Neuron (in vitro differentiated cells): ENCODE results near the gene CHAC2.

ENCODE experiments used
- H2AFZ ChIP-seq: one replicate; pipeline ENCODE4 v1.6.1; 2013; ENCODE audit warnings: low read depth, mild to moderate bottlenecking, inconsistent platforms, low read length, moderate library complexity
- H3K27me3 ChIP-seq: one replicate; pipeline ENCODE4 v1.6.1; 2013; ENCODE audit warnings: low read length; ENCODE audit not compliant: insufficient read depth
- H3K36me3 ChIP-seq: one replicate; pipeline ENCODE4 v1.6.1; 2013; ENCODE audit warnings: low read length; ENCODE audit not compliant: insufficient read depth
- H3K4me1 ChIP-seq: one replicate; pipeline ENCODE4 v1.6.1; 2013; ENCODE audit warnings: low read length; ENCODE audit not compliant: insufficient read depth
- H3K4me3 ChIP-seq: 2 replicates; pipeline ENCODE4 v1.5.1; 2013; ENCODE audit warnings: mild to moderate bottlenecking, low read length, moderate library complexity
- H3K9me3 ChIP-seq: one replicate; pipeline ENCODE4 v1.6.1; 2013; ENCODE audit warnings: low read length

The CHAC2 gene

DNA sequence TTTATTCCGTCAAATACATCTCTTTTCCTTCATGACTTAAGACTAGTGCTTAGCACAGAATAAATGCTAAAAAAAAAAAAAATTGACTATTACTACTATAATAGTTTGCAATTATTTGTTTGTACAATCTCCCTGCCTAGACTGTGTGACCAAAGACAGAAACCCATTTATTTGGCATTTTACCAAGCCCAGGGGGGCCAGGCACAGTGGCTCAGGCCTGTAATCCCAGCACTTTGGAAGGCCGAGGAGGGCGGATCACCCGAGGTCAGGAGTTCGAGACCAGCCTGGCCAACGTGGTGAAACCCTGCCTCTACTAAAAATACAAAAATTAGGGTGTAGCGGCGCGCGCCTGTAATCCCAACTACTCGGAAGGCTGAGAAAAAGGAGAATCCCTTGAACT lies 17.8 kb downstream of the CHAC2 start:
- H3K4me3 ChIP-seq: peak overlapping the region; percentile 90
- no peaks in the 10 kb centered on the region for H3K27me3 ChIP-seq
- no peaks in the 10 kb centered on the region for H3K9me3 ChIP-seq
- H3K4me1 ChIP-seq: peaks cover 26% of the 10 kb centered on the region
- H2AFZ ChIP-seq: no peak overlapping the region
- H3K36me3 ChIP-seq: peaks cover 11% of the 10 kb centered on the region

DNA sequence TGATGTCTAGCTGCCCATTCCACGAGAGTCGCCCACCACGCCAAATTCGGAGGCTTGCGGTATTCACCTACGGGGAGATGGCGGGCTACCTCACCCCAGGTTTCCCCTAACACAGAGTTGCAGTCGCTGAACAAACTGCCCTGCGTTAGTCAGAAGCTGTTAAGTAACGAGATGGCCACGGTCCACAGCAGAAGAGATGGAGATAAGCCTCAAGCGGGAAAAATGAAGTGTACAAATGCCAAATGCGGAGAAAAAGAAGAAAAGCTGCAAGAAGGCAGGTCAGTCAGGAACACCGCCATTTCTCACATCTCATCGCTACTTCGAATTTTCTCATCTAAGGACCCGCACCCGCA lies 18.7 kb downstream of the CHAC2 start:
- H3K27me3 ChIP-seq: no peaks in the 10 kb centered on the region
- peaks cover 26% of the 10 kb centered on the region for H3K4me1 ChIP-seq
- no peaks in the 10 kb centered on the region for H3K9me3 ChIP-seq
- H3K36me3 ChIP-seq: peaks cover 8% of the 10 kb centered on the region
- H3K4me3 ChIP-seq: peak overlapping the region; percentile 90
- H2AFZ ChIP-seq: peak overlapping the region; percentile 72

DNA sequence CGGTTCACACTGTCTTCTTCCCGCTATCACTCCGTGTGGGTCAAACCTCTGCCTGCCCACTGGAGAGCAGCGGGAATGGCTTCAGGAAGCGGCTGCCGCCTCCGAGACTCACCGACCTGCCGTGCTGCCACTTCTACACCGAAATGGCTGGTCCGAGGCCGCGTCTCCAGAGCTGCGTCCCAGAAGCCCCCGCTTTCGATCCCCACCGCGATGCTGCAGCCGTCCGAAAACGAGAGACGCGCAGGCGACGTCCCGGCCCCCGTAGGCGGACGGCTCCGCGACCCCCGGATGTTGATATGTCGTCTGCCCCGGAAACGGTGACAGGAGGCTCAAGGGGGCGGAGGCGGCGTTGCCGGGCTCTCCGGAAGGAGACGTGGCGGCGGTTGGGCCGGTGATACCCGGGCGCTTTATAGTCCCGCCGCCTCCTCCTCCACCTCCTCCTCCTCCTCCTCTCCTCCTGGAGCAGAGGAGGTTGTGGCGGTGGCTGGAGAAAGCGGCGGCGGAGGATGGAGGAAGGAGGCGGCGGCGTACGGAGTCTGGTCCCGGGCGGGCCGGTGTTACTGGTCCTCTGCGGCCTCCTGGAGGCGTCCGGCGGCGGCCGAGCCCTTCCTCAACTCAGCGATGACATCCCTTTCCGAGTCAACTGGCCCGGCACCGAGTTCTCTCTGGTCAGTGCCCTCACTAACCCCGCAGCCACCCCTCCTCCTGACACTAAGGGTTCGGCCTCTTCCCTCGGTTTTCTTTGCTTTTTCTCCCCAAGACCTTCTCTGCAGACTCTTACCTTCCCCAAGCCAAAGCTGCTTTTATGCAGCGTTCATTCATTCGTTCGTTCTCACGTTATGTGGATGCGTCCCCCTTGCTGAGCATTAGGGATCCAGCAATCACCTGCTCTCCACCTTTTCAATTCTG lies 19.4 kb downstream of the CHAC2 start, which contains the start of the genes ASB3 and ERLEC1:
ASB3 (minus strand) TSS at position 249 of the 909 bp plus-strand sequence. CDS start 21,381 bp downstream, outside the sequence.
ERLEC1 (plus strand) TSS at position 340 of the 909 bp plus-strand sequence; CDS start at position 507, 167 bp downstream.
- Histone ChIP-seq H3K27me3 (no peaks in the 10 kb centered on the region), H3K36me3 (peaks cover 3% of the 10 kb centered on the region), H3K4me1 (peaks cover 26% of the 10 kb centered on the region), H3K4me3 (peak within 1 kb of the TSS; percentile 90), H2AFZ (peak within 1 kb of the TSS; percentile 72), H3K9me3 (no peaks in the 10 kb centered on the region)

DNA sequence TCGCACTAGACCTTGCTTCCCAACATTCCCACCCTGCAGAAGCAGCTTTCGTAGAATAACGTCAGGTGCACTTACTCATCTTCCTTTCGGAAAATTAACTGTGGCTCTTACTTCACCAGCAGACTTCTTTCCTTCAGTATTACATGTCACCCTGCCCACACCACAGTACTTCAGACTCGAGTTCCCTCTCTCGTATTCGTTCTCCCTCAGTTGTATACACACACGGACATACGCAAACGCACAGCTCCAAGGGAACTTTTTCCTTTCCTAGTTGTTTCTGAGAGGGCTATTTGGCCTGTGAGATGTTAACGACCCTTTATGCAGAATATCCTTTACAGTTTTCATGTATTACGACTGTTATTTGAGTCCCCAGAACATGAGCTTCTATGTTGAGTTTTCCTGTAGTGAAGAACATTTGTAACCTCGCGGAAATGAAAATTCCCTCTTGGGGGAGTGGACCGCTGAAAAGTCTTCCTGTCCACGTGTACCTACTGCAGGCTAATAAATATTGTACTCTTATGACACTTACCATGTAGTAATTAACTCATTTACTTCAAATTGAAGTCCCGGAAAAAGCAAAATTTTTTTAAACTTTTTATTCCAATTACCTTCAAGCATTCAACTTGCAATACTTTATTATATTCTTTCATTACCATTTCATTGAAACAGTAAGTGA lies 20.1 kb downstream of the CHAC2 start:
- Histone ChIP-seq H2AFZ (peak overlapping the region; percentile 72), H3K4me1 (peaks cover 26% of the 10 kb centered on the region), H3K27me3 (no peaks in the 10 kb centered on the region), H3K9me3 (no peaks in the 10 kb centered on the region), H3K36me3 (no peaks in the 10 kb centered on the region), H3K4me3 (peak overlapping the region; percentile 90)

DNA sequence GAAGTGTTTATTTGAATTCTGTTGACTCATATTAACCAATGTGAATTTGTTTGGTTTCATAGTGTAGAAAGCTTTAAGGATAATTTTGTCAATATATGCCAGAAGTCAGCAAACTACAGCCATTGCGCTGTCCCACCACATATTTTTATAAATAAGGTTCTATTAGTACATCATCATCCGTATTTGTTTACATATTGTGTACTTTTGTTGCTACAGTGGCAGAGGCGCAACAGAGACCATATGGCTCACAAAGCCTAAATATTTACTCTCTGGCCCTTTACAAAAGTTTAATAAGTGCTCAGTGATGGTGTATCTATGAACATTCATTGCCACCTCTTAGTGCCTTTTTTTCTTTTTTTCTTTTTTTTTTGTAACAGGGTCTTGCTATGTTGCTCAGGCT lies 25.7 kb downstream of the CHAC2 start:
- Histone ChIP-seq H2AFZ (no peak overlapping the region), H3K4me3 (no peak overlapping the region), H3K4me1 (peaks cover 1% of the 10 kb centered on the region), H3K9me3 (no peaks in the 10 kb centered on the region), H3K27me3 (no peaks in the 10 kb centered on the region), H3K36me3 (peaks cover 24% of the 10 kb centered on the region)

DNA sequence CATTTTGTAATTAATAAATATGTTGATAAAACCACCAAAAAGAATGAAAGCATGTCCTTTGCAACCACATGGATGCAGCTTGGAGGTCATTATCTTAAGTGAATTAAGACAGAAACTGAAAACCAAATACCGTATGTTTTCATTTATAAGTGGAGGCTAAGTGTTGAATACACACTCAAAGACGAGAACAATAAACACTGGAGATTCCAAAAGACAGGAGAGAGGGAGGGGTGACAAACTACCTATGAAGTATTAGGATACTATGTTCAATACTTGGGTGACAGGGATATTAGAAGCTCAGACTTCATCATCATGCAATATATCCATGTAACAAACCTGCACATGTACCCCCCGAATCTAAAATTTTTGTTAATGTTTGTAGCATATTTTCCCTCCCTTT lies 26.2 kb downstream of the CHAC2 start:
- H3K4me1 ChIP-seq: no peaks in the 10 kb centered on the region
- H3K4me3 ChIP-seq: no peak overlapping the region
- no peaks in the 10 kb centered on the region for H3K9me3 ChIP-seq
- peaks cover 29% of the 10 kb centered on the region for H3K36me3 ChIP-seq
- H3K27me3 ChIP-seq: no peaks in the 10 kb centered on the region
- no peak overlapping the region for H2AFZ ChIP-seq

DNA sequence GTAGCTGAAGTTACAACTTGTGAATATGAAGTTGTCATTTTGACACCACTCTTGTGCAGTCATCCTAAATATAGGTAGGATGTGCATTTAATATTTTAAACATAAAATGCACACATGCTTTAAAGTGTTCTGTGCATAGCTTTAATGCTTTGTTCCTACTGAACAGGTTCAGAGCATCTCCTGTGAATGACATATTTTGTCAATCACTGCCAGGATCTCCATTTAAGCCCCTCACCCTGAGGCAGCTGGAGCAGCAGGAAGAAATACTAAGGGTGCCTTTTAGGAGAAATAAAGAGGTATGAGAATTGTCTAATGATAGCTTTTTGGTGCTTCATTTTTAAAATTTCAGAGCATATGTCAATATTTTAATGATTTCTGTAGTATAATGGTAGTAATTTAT lies 33.9 kb downstream of the CHAC2 start:
- peaks cover 48% of the 10 kb centered on the region for H3K36me3 ChIP-seq

DNA sequence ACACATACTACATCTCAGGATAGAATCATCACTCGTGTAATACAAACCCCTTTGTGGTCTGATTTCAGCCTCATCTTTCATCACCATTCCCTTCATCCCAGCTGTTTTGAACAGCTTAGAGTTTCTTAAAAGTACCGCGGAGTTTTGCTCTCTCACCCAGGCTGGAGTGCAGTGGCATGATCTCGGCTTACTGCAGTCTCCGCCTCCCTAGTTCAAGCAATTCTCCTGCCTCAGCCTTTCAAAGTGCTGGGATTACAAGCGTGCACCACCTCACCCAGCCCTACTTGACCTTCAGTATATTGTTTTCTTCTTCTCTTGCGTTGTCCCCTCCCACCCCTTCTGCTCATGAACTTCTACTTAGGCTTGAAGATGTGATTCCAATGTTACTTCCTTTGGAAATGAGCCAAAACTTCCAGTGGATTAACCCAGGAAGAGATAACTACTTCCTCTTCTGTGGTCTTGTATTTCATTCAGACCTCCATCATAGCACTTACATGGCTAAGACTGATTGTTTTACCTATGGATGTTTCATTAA lies 35.1 kb downstream of the CHAC2 start:
- Histone ChIP-seq H3K4me1 (no peaks in the 10 kb centered on the region), H3K9me3 (no peaks in the 10 kb centered on the region), H2AFZ (no peak overlapping the region), H3K27me3 (no peaks in the 10 kb centered on the region), H3K36me3 (peaks cover 48% of the 10 kb centered on the region), H3K4me3 (no peak overlapping the region)

More for the DNA sequence above, 33.9 kb downstream of the CHAC2 start:
- Histone ChIP-seq H3K27me3 (no peaks in the 10 kb centered on the region), H3K9me3 (no peaks in the 10 kb centered on the region), H3K4me3 (no peak overlapping the region), H2AFZ (no peak overlapping the region), H3K4me1 (no peaks in the 10 kb centered on the region)

DNA sequence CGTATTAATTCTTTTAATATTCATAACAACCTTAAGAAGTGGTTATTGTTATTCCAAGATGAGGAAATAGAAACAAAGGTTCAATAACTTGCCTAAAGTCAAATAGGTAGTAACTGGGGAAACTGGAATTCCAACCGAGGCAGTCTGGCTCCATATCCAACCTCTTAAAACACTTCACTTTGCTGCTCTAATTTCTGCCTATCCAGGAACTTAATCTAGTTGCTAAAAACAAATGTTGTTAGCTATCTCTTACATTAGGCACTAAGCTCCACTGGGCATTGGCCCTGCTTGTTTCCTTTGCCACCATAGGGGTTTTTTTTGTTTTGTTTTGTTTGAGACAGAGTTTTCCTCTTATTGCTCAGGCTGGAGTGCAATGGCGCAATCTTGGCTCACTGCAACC lies 44.0 kb downstream of the CHAC2 start:
- no peaks in the 10 kb centered on the region for H3K27me3 ChIP-seq
- H3K4me3 ChIP-seq: no peak overlapping the region
- H3K36me3 ChIP-seq: peaks cover 63% of the 10 kb centered on the region
- H2AFZ ChIP-seq: no peak overlapping the region
- H3K9me3 ChIP-seq: no peaks in the 10 kb centered on the region
- no peaks in the 10 kb centered on the region for H3K4me1 ChIP-seq

DNA sequence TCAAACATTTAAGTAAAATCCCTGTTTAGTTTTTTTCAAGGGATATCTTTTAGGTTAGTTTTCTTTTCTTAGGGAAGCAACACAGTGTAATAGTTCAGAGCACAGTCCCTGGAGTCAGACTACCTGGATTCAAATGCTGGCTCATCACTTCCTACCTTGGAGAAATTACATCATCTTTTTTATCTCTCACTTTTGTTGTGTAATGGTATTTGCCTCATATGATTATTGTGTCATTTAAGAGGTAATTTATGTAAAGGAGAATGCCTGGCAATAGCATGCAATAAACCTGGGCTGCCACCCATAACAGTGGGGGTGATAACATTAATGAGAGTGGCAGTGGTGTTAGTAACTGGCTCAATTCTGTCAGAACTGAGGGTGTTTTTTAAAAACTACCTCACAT lies 45.5 kb downstream of the CHAC2 start:
- no peaks in the 10 kb centered on the region for H3K4me1 ChIP-seq
- H3K9me3 ChIP-seq: no peaks in the 10 kb centered on the region
- H3K36me3 ChIP-seq: peaks cover 65% of the 10 kb centered on the region
- no peaks in the 10 kb centered on the region for H3K27me3 ChIP-seq
- H2AFZ ChIP-seq: no peak overlapping the region
- H3K4me3 ChIP-seq: no peak overlapping the region

DNA sequence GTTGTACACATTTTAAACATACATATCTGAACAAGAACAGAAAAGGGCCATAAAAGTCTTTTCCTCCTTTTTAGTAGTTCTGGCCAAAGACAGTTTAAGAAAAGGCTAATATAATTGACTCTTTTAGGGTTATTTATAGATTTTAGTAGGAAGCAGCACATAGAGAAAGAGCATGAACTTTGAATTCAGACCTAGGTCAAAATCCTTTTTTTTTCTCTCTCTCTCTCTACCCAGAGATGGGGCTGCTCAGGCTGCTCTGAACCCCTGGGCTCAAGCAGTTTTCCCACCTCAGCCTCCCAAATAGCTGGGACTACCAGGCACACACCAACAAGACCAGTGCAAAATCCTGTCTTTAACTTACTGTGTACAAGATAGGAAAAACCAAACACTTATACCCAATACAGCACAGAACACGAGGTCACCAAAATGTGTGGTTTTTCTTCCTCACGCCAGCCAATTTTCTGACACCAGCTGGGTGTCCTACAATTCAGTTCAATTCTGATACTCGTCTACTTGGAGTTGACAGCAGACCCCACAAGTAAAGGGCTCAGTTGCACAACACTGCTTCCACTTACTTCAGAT lies 51.3 kb downstream of the CHAC2 start:
- Histone ChIP-seq H3K9me3 (no peaks in the 10 kb centered on the region), H2AFZ (no peak overlapping the region), H3K36me3 (peaks cover 35% of the 10 kb centered on the region), H3K4me1 (no peaks in the 10 kb centered on the region), H3K27me3 (no peaks in the 10 kb centered on the region), H3K4me3 (no peak overlapping the region)

DNA sequence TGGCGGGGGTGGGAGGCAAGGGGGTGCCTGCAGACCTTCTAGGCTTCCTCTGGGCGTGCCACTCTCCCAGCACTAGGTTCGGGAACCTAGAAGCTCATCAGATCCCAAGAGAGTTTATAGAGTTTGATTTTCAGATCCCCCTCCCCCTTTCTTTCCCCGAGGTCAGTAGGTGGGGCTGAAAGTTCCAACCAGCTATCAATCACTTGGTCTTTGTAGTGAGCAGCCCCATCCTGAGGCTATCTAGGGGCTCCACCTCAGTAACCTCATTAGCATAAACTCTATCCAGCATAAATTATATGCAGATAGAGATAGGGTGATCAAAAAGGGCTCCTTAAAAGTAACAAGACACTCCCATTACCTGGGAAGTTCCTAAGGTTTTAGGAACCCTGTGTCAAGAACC lies 52.0 kb downstream of the CHAC2 start:
- no peak overlapping the region for H2AFZ ChIP-seq
- no peak overlapping the region for H3K4me3 ChIP-seq
- H3K4me1 ChIP-seq: no peaks in the 10 kb centered on the region

DNA sequence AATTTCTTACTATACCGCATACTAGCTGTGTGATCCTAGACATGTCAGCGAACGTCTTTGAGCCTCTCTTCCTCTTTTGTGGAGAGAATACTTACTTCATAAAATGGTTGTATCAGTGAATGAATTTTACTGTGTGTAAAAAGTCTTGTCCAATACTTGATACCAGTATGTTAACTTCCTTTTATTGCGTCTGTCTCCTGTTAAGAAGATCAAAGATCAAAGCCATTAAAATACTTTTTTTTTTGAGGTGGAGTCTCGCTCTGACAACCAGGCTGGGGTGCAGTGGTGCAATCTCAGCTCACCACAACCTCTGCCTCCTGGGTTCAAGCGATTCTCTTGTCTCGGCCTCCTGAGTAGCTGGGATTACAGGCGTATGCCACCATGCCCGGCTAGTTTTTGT lies 52.4 kb downstream of the CHAC2 start:
- no peak overlapping the region for H3K4me3 ChIP-seq
- no peaks in the 10 kb centered on the region for H3K9me3 ChIP-seq
- H3K27me3 ChIP-seq: no peaks in the 10 kb centered on the region
- no peak overlapping the region for H2AFZ ChIP-seq
- peaks cover 29% of the 10 kb centered on the region for H3K36me3 ChIP-seq
- no peaks in the 10 kb centered on the region for H3K4me1 ChIP-seq

More for the DNA sequence above, 52.0 kb downstream of the CHAC2 start:
- no peaks in the 10 kb centered on the region for H3K27me3 ChIP-seq
- H3K9me3 ChIP-seq: no peaks in the 10 kb centered on the region
- H3K36me3 ChIP-seq: peaks cover 31% of the 10 kb centered on the region
